NK-92 treated with Interleukin-12 subunit alpha and Interleukin-12 subunit beta, amount 100 ng/mL, for 24 hours (cell line): ENCODE data around the gene AP1B1.
"Not testable (repeated sequence)": the region's sequence is repeated elsewhere in the genome, so short reads cannot be mapped to it uniquely, and the experiment has no call there.

Experiments
- DNase-seq: peaks from one replicate; lab custom pipeline; 2025; lab: John Stamatoyannopoulos, UW

The AP1B1 gene

DNA sequence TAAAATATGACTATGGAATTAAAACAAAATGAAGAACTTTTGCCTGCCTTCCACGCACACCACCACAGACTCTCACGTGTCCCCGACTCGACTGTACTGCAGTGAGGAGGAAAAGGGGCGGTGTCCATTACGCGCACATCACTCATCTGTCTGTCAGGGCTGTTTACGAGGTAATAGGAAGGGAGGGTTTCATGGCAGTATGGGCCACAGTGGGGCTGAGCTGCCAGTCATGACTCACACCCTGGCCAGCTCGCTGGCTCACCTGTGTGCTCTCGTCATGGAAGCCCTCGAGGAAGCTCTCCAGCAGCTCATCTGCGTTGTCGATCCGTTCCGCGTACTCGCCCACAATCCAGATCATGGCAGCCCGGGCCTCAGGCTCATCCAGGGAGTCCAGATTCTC lies 39.4 kb downstream of the AP1B1 start:
- no peak for DNase-seq

DNA sequence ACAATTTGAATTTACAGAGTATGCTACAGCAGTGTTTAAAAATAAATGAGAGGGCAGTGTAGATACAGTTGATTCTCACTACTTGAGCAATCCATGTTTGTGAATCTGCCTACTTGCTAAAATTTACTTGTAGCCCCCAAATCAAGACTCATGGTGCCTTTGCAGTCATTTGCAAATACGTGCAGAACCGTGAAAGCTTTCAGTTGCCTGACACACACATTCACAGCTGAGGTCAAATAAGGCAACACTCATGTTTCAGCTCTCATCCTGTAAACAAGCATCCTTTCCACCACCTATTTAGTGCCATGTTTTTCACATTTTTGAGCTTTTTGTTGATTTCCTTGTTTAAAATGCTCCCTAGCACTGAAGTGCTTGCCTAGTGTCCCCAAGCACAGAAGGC lies 40.3 kb downstream of the AP1B1 start:
- no peak for DNase-seq

DNA sequence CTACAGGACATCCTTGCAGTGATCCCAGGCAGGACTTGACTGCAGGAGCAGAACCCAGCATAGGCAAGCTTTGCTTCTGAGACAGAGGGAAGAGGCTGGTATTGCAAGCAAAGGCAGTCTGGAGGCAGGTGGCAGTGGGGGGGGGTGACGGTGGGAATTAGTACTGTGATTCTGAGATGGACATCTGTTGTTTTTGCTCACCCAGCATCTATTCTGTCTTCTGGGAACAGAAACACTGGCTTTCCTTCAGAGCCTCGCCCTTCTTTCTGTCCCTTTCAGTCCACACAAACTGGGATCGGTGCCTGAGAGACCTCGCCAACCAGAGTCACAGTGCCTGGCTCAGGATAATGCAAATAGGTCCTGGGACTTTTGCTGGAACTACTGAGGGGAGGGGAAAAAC lies 41.7 kb downstream of the AP1B1 start:
- DNase-seq: no peak

DNA sequence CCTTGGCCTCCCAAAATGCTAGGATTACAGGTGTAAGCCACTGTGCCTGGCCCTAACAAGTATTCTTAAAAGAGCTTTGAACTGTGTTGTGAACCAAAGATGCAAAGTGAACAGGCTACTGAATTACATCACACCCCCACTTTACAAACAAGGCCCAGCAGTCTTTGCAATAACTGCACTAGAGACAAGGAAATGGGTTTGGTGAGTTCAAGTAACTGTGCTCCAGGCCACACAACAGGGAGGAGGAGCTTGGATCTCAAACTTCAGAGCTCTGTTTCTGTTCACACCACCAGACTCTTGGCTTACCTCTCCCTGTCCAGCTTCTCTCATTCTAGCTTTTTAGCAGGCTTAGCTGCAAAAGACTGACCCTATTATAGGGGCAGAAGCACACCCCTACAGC lies 42.4 kb downstream of the AP1B1 start:
- DNase-seq: no peak

DNA sequence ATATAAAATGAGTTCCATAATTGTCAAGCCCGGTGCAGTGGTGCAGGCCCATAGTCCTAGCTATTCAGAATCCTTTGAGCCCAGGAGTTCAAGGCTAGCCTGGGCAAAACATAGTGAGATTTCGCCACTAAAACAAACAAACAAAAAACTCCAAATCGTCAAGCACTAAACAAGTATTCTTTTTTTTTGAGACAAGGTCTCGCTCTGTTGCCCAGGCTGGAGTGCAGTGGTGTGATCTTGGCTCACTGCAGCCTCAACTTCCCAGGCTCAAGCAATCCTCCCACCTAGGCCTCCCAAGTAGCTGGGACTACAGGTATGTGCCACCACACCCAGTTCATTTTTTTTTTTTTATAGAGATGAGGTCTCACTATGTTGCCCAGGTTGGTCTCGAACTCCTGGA lies 43.5 kb downstream of the AP1B1 start:
- not testable (repeated sequence) for DNase-seq

DNA sequence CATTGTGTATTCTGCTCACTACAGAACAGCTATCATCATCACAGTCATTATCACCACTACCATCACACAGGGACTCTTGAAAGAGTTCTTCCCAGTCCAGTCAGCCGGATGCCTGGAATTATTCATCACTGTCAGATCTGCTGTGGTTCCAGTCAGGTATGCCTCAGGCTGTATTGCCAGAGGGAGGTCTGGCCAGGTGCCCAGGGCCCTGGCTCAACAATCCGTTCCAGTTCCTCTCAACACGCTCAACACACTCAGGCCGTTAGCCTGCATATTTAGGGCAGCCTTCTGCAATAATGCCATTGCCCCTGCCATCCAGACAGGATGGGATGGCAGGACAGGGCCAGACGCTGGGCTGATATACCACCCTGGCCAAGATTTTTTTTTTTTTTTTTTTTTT lies 44.2 kb downstream of the AP1B1 start:
- DNase-seq: no peak

DNA sequence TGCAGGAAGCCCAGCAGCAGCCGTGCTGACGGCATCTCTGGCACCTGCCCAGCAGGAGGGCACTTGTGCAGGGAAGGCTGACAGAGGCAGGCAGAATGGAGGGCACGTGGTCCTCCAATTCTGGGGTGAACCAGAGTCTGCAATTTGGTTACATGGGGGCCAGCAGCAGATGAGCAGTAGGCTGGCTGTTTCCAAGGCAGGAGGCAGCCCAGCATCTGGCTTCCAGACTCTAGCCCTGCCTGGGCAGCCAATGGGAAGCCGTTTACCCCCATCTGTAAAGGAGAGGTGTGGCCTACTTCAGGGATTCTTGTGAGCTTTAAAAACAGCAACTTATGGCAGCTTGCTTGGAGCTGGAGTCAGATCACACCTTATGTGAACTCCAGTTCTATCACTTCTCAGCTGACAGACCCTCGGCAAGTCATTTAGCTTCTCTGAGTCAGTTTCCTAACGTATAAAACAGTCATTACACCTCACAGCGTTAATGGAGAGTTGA lies 45.0 kb downstream of the AP1B1 start:
- no peak for DNase-seq

DNA sequence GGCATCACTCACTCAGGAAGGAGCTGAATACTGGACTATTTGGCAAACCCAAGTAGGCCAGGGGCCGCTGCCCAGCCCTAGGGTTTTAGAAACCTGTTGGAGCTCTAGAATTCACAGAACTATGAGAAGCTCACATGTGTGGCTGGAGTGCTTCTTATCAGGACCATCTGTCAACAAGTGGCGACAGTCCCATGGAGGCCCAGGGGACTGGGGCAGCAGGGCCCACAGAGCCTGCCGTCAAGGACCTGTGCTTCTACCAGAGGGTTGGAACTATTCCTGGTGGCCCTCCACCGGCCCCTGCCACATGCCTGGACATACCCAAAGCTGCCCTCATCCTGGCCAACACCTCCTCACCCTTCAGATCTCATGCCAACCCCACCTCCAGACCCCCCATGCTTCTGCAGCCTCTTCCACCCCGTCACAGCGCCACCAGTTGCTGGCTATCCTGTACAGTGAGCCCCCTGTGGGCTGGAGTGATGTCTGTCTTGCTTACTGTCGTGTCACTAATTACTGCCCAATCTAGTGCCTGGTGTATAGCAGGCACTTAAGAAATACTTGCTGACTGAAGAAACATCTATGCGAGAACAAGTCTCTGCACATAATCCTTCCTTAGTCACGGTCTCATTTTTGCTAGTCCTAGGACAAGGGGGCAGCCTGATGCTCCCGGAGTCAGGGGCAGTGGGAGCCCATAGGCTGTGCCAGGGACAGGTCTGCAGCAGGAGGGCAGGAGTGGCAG lies 45.6 kb downstream of the AP1B1 start:
- DNase-seq: no peak

DNA sequence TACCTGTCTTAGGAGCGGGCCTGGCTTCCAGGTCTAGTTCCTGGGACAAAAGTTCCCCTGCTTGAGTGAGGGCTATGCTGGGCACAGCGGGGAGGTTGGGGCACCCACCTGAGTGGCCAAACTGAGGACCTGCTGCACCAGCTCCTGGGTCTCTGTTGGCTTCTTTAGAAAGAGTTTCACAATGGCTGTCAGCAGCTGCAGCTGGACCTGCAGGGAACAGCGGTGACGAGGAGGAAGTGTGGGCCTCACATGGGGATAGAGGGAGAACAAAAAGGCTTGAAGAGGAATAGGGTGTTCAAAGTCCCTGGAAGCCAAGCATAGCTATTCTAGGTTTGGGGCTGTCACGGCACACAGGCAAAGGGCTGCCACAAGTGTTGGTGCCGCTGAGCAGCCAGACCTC lies 46.2 kb downstream of the AP1B1 start:
- DNase-seq: no peak

DNA sequence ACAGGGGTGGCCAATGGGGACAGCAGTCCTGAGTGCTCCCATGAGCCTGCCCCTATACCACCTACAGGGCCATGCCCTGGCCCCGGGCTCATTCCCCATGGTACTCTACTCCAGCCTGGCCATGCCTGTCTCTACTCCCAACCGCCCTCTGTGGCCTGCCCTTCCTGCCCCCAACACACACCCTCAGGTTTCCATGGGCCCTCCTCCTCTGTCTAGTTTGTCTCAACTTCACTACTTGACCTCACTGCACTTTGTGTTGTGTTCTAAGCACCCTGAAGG lies 46.6 kb downstream of the AP1B1 start:
- no peak for DNase-seq

DNA sequence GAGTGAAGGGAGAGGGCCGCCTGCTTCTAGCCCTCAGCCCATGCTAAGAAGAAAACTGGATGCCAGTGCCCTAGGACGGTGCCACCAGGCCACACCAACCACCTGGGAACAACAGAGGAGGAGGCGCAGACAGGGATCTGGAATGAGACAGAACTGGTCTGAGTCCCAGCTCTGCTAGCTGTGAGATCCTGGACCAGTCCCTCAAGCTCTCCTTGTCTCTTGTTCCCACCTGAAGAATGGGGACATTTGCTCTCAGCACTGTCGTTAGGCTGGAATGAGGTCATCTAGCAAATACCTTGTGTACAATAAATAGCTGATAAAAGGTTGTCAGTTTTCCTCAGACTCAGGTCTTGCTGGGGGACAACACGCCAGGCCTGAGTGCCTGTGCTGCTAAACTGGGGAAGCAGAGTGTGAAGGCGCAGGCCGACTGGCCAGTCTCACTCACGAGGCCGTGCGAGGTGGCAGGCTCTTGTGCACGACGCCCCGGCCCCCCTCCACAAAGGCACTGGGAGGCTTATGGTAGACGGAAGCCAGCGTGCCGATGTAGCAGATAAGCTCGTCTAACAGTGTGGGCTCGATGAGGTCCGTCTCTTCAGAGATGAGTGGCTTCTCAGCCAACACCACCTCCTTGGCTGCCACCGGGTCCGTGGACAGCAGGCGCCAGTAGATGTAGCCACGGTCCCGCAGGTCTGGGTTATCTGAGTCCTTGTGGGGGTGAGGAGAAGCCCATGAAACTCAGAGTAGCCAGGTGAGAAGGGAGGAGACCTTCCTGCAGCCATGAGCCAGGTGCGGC lies 47.1 kb downstream of the AP1B1 start:
- DNase-seq: no peak

DNA sequence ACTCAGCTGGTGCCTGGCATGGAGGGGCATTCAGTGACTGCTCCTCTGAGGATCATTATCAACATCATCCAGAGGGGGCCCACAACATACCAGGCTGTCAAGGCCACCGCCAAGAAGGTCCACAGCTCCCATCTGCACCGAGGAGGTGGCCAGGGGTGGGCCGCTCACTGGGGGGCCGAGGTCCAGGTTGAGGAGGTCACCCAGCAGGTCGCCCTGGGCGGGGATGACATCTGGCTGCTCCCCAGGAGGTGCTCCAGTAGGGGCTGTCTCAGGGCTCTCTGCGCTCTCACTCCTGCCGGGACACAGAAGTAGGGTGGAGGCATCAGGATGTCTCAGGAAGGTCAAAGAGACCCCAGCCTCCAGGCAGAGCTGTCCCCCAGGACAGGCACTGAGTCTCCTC lies 47.8 kb downstream of the AP1B1 start:
- no peak for DNase-seq

DNA sequence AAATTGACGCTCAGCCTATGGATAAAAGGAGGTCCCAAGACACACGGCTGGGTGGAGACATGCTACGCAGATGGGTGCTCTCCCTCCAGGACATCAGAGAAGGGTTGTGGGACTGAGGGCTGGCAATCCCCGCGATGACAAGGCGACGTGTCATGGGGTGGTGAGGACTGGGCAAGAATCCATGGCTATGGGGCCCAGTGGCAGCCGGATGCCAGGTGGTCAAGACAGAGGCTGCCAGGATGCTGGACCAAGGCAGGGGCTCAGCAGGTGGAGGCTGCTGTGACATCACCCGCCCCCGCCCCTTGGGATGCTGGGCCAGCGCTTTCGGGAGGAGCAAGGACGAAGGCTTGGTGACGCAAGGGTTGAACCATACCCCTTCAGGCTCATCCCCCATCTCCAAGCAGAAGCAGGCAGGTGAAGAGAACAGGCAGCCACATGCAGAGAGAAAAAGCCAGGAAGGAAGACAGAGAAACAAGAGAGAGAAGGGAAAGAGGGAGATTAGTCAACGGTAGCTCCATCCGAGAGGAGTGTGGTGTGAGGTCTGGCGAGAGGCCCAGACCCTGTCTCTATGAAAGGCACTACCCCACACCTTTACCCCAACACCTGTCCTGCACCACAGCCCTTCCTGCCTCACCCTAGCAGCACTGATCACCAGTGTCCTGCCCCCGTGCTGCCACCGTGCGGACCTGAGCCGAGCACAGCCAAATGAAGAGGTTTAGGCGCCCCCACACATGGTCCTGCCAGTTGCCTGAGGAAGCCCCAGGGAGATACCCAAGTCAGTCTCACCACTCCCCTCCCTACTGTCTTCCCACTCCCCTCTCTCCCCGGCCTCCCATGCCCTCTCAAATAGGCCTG lies 48.8 kb downstream of the AP1B1 start:
- DNase-seq: no peak

DNA sequence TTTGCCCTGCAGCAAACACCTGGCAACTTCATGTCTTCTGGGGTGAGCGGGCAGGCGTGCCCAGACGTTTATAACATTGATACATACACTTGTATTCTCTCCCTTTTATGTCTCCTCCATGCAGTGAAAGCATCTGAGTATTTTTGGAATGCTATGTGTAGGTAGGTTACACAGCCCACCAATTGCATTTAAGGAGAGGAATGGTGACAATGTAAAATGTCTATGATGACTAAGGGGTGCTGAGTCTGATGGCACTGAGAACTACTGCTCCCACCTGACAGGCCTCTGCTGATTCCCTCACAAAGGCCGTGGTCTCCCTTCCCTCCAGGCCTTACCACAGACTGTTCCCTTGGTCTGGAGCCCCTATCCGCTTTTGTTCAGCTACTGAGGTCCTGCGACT lies 50.0 kb downstream of the AP1B1 start:
- no peak for DNase-seq

DNA sequence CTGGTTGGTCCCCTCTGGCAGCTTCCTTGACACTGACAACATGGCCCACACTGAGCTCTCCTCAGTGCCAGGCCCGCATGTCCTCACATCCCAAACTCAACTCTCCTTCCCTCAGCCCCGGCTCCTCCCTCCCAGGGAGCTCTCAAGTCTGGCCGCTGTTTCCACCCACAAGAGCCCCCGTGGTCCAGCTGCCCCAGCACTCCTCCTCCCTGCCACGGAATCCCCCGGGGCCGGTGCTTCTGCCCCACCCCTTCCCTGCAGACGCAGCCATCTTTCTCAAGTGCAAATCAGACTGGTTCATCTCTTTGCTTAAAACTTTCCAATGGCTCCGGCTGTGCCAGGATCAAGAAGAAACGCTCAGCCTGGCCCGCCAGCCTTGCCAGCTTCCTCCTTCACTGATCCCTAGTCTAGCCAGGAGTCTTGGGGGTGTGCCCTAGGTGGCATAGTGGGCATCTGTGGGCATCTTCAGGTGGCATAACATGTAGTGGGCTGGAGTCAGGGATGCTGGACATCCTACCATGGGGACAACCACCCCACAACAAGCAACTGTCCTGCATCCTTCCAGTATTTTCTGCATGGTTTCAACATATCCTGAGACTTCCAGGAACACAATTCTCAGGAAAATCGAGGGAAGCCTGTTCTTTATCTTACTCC lies 50.6 kb downstream of the AP1B1 start:
- no peak for DNase-seq

DNA sequence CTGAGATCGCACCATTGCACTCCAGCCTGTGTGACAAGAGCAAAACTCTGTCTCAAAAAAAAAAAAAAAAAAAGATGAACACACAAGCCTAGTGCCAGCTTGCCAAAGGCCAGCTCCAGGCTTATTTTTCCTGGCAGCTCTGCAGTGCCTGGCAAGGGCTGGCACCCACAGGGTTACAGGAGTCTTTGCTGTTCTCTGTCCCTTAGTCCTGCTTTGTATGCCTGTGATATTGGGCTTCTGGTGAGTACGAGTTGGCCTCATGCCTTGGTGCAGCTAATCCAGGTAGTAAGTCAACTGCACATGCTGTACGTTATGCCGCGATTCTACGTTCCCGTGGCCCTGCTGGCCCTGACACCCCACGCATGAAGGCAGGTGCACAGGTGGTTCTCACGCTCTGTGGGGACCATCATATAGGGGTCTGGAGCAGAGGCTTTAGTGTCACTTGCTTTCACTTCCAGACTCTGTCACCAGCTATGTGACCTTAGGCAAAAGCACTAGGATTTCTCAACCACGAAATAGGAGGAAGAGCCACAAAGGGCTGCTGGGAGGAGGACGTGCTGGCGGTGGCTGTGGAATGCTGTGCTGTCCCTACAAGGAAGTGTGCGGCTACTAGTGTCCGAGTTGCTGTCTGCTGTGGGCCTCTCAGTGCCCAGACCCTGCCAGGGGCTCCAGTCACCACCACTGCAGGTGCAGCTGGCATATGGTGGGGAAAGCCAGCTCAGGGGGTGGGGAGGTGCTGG lies 51.4 kb downstream of the AP1B1 start:
- no peak for DNase-seq

DNA sequence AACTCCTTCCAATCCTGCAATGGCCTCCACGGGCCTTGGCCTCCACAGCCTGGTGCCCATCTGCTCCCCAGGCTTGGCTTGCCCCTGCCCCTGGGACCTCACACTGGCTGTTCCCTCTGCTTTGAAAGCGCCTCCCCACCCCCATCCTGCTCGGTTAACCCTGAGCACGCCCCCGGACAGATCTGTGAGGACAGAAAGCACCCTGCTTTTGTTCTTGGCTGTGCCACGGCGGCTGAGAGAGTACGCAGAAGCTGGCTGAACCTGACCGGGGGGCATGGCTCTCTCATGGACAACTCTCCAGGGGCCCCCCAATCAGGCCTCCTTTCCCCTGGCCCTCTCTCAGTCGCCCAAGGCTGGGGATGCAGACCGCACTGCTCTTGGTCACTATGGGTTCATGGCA lies 52.7 kb downstream of the AP1B1 start:
- DNase-seq: no peak

DNA sequence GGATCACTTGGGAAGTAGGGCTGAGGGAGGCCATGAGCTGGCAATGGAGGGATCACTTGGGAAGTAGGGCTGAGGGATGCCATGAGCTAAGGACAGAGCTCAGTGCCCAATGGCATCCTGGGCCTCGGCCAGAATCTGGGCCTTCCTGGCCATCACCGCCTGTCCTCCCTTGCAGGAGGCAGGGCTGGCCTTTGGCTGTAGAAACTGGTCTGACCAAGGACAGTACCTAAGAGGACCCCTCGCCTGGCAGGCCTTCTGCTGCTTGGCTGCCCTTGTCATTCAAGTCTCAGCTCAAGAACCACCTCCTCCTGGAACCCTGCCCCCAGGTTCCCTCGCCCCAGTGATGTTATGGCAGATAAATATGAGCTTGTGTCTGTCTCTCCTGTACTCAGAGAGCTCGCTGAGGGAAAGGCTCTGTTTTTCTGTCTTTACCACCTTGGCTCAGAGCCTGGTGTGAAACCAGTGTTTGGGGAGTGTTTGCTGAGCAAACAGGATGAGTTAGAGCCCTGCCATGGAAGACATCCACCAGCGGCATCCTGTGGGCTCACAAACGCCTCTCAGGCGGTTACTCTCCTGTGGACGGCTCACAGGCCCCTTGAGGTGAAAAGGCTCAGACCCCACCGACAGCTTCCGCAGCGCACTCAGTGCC lies 53.5 kb downstream of the AP1B1 start:
- DNase-seq: no peak

DNA sequence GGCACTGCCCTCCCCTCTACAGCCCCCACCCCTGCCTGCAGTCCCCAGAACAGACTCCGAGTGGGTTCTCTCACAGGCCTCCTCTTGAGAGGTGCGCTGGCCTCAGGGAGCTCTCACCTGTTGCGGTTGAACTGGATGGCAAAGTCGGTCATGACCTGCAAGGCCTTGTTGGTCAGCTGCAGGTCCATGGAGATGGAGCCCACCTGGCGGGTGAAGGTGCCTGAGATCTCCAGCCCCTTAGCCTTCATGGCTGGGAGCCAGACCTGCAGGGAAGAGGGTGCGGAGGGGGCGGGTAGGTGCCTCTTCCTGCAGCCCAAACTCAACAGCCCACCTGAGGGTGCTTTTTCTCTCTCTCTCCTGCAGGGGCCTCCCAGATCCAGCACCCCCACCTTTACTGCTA lies 54.2 kb downstream of the AP1B1 start:
- no peak for DNase-seq

DNA sequence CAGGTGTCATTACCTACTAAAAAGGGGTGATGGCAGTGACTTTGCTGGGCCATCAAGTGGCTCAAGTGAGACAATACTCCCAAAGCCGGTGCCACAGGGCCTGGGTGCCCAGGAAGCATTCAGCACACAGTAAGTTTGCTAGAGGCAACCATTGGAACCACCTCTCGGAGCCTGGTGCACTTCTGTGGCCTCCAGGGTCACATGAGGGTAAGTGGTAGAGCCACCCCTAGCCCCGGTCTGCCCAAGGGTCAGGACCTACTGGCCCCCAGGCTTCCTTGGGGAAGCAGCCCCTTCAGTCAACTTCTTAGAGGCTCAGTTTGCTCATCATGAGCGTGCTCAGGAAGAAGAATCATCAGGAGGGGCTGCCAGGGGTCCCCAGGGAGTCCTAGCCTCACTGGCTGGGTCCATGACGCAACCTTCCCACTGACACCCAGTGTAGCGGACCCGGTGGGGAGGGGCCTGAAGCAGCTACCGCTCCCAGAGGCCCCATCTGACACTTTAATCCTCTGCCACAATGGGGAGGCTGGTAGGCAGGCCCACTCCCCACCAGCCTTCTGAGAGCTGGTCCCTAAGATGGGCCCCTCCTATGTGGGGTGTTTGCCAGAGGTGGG lies 55.4 kb downstream of the AP1B1 start:
- no peak for DNase-seq
